ENCODE measurements around the gene FAM50A. TPM values are rescaled to one million over a fixed set of nuclear protein-coding genes. Genes with fewer than 3 reads are reported as not detected.

Gene FAM50A
- total and polyA plus RNA-seq, 4 donors: 23.4 to 202 (median 90.4) TPM

- peak within 1 kb of the TSS; percentile 77 to 95 for H3K27ac ChIP-seq (ENCODE audit: low read depth in 1 of 2, low read length in 1 of 2)
- no peaks in the 10 kb centered on the region for H3K27me3 ChIP-seq (ENCODE audit: control insufficient read depth in 3 of 3, insufficient read depth in 3 of 3, low read length in 2 of 3)
- peak within 1 kb of the TSS in 1 of 2 donors; percentile 49 for H3K9ac ChIP-seq (ENCODE audit: insufficient read depth in 1 of 2, low read length in 2 of 2)
- ATAC-seq (ENCODE audit: insufficient read depth, low FRiP score): peak; percentile 92
- peaks cover 0 to 8% (median 0%) of the 10 kb centered on the region in 4 donors for H3K9me3 ChIP-seq (ENCODE audit: control insufficient read depth in 4 of 4, insufficient read depth in 3 of 4, low read length in 3 of 4)
- TF ChIP-seq CTCF (IDR thresholded peaks at IDR 0.05; ENCODE audit: control extremely low read depth, extremely low read depth): no peak
- peaks cover 0 to 5% (median 5%) of the 10 kb centered on the region in 5 donors for H3K4me1 ChIP-seq (ENCODE audit: control insufficient read depth in 5 of 5, insufficient read depth in 5 of 5, low read length in 5 of 5)
- H3K36me3 ChIP-seq (ENCODE audit: control insufficient read depth in 4 of 4, insufficient read depth in 4 of 4, low read length in 4 of 4): peaks cover 0 to 8% (median under 1%) of the 10 kb centered on the region in 4 donors
- 13 to 43% methylated on average over 55 to 87 of the region's 87 CpGs for WGBS, 2 donors
- peak within 1 kb of the TSS; percentile 66 for H3K4me3 ChIP-seq
- DNase-seq: peak; percentile 91 to 96 (median 94)
Measured at GRCh38 chrX:154428176-154429171, 15.5 kb upstream of the FAM50A start, which contains the start of gene ATP6AP1. Gene ATP6AP1 (plus strand): TSS chrX:154428677. CDS start chrX:154428693, 16 bp downstream.

GRCh38 chrX:154429711-154430110 lies 14.2 kb upstream of the FAM50A start:
- Histone ChIP-seq H3K4me1 (ENCODE audit: control insufficient read depth in 5 of 5, insufficient read depth in 5 of 5, low read length in 5 of 5) (peaks cover 0 to 5% (median 5%) of the 10 kb centered on the region in 5 donors), H3K4me3 (peak overlapping the region; percentile 66), H3K36me3 (ENCODE audit: control insufficient read depth in 4 of 4, insufficient read depth in 4 of 4, low read length in 4 of 4) (peaks cover 0 to 11% (median 5%) of the 10 kb centered on the region in 4 donors), H3K9me3 (ENCODE audit: control insufficient read depth in 4 of 4, insufficient read depth in 3 of 4, low read length in 3 of 4) (peaks cover 0 to 8% (median 0%) of the 10 kb centered on the region in 4 donors), H3K9ac (ENCODE audit: insufficient read depth in 1 of 2, low read length in 2 of 2) (no peak overlapping the region), H3K27ac (ENCODE audit: low read depth in 1 of 2, low read length in 1 of 2) (peak overlapping the region in 1 of 2 donors; percentile 13), H3K27me3 (ENCODE audit: control insufficient read depth in 3 of 3, insufficient read depth in 3 of 3, low read length in 2 of 3) (no peaks in the 10 kb centered on the region)
- WGBS, 2 donors: 78 to 82% methylated on average over 2 of the region's 2 CpGs
- no peak for TF ChIP-seq CTCF (IDR thresholded peaks at IDR 0.05; ENCODE audit: control extremely low read depth, extremely low read depth)
- no peak for ATAC-seq (ENCODE audit: insufficient read depth, low FRiP score)
- no peak for DNase-seq

DNA sequence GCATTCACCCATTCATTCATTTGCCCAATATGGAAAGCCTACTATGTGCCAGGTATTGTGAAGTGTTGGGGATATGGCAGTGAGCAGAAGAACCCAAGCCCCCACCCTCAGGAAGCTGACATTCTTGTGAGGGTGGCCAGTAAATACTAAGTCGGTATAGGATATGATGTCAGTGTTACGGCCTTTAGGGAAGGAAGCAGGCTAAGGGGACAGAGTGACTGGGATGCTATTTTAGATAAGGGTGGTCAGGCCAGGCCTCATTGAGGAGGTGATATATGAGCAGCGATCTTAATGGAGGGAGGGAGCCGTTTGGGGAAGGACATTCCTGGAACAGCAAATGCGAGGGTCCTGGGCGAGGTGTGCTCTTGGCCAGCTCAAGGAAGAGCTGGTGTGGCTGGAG lies 13.5 kb upstream of the FAM50A start:
- ATAC-seq (ENCODE audit: insufficient read depth, low FRiP score) (no peak), DNase-seq (no peak)
- H3K9ac ChIP-seq (ENCODE audit: insufficient read depth in 1 of 2, low read length in 2 of 2): no peak overlapping the region
- peak overlapping the region in 1 of 2 donors; percentile 68 for H3K27ac ChIP-seq (ENCODE audit: low read depth in 1 of 2, low read length in 1 of 2)
- peaks cover 0 to 8% (median 0%) of the 10 kb centered on the region in 4 donors for H3K9me3 ChIP-seq (ENCODE audit: control insufficient read depth in 4 of 4, insufficient read depth in 3 of 4, low read length in 3 of 4)
- TF ChIP-seq CTCF (IDR thresholded peaks at IDR 0.05; ENCODE audit: control extremely low read depth, extremely low read depth): no peak
- H3K4me1 ChIP-seq (ENCODE audit: control insufficient read depth in 5 of 5, insufficient read depth in 5 of 5, low read length in 5 of 5): peaks cover 0 to 5% (median 5%) of the 10 kb centered on the region in 5 donors
- 39 to 63% methylated on average over 6 of the region's 6 CpGs for WGBS, 2 donors
- no peak overlapping the region for H3K4me3 ChIP-seq
- no peaks in the 10 kb centered on the region for H3K27me3 ChIP-seq (ENCODE audit: control insufficient read depth in 3 of 3, insufficient read depth in 3 of 3, low read length in 2 of 3)
- H3K36me3 ChIP-seq (ENCODE audit: control insufficient read depth in 4 of 4, insufficient read depth in 4 of 4, low read length in 4 of 4): peaks cover 0 to 11% (median 5%) of the 10 kb centered on the region in 4 donors

All from lung (tissue), 12 donors.